Activated naive CD4-positive, alpha-beta T cell treated with anti-CD3 and anti-CD28 coated beads, Interleukin-2, amount 10 ng/mL, durations not matched to agents 7 days and 5 days (primary cell): ENCODE data around the gene PCDHGA1.

ENCODE experiments used
- CTCF ChIA-PET: fragments of 350-600 bp; sonication (Branson Sonifier 250); formaldehyde crosslinking; loops from one replicate; lab custom pipeline; 2021; ENCODE audit warnings: antibody characterized with exemption; lab: Charles Lee
- DNase-seq: peaks from one replicate; pipeline ENCODE4 v3.0.0-alpha.2; 2020
- H3K27ac Mint-ChIP-seq: one replicate; pipeline ENCODE4 v1.8.0; 2021; ENCODE audit warnings: mild to moderate bottlenecking, moderate library complexity, mixed read lengths
- H3K27me3 Mint-ChIP-seq: one replicate; pipeline ENCODE4 v1.8.0; 2021; ENCODE audit warnings: mild to moderate bottlenecking, mixed read lengths
- H3K36me3 Mint-ChIP-seq: one replicate; pipeline ENCODE4 v1.8.0; 2021; ENCODE audit warnings: mixed read lengths
- H3K4me1 Mint-ChIP-seq: one replicate; pipeline ENCODE4 v1.8.0; 2021; ENCODE audit warnings: mixed read lengths
- H3K4me3 Mint-ChIP-seq: one replicate; pipeline ENCODE4 v1.8.0; 2021; ENCODE audit warnings: mild to moderate bottlenecking, moderate library complexity, mixed read lengths
- H3K9me3 Mint-ChIP-seq: one replicate; pipeline ENCODE4 v1.8.0; 2021; ENCODE audit warnings: mixed read lengths

Gene PCDHGA1

GRCh38 chr5:141437221-141437620, 106.9 kb downstream of the PCDHGA1 start:
- no peaks in the 10 kb centered on the region for H3K4me1 Mint-ChIP-seq
- no peak for DNase-seq
- H3K27me3 Mint-ChIP-seq, result peaks cover 11% of the 10 kb centered on the region
- CTCF ChIA-PET, result interaction anchor here (1.0 kb wide), 1 partner anchor 9 kb away, joined by 3 read pairs; no protein-coding TSS in a partner anchor
- peaks cover under 1% of the 10 kb centered on the region for H3K36me3 Mint-ChIP-seq
- peaks cover 6% of the 10 kb centered on the region for H3K9me3 Mint-ChIP-seq
- H3K4me3 Mint-ChIP-seq, result no peak overlapping the region
- H3K27ac Mint-ChIP-seq, result no peak overlapping the region

- H3K4me3 Mint-ChIP-seq, result no peak overlapping the region
- H3K36me3 Mint-ChIP-seq, result no peaks in the 10 kb centered on the region
- H3K27ac Mint-ChIP-seq, result no peak overlapping the region
- H3K9me3 Mint-ChIP-seq, result peaks cover 7% of the 10 kb centered on the region
- no peaks in the 10 kb centered on the region for H3K4me1 Mint-ChIP-seq
- no peaks in the 10 kb centered on the region for H3K27me3 Mint-ChIP-seq
- no peak for DNase-seq
- CTCF ChIA-PET, result interaction anchor here (0.7 kb wide), 1 partner anchor 131 kb away, joined by 3 read pairs; no protein-coding TSS in a partner anchor
Measured at GRCh38 chr5:141439411-141440141, 109.3 kb downstream of the PCDHGA1 start.

GRCh38 chr5:141440341-141440740, 110.0 kb downstream of the PCDHGA1 start:
- DNase-seq, result no peak
- CTCF ChIA-PET, result no interaction called here
- no peaks in the 10 kb centered on the region for H3K36me3 Mint-ChIP-seq
- no peak overlapping the region for H3K27ac Mint-ChIP-seq
- H3K4me3 Mint-ChIP-seq, result no peak overlapping the region
- H3K9me3 Mint-ChIP-seq, result peaks cover 7% of the 10 kb centered on the region
- H3K27me3 Mint-ChIP-seq, result no peaks in the 10 kb centered on the region
- no peaks in the 10 kb centered on the region for H3K4me1 Mint-ChIP-seq

GRCh38 chr5:141441571-141442170, 111.4 kb downstream of the PCDHGA1 start:
- Mint-ChIP-seq H3K9me3 (peaks cover 7% of the 10 kb centered on the region), H3K27me3 (no peaks in the 10 kb centered on the region), H3K27ac (no peak overlapping the region), H3K4me1 (no peaks in the 10 kb centered on the region), H3K36me3 (no peaks in the 10 kb centered on the region), H3K4me3 (no peak overlapping the region)
- DNase-seq, result no peak
- CTCF ChIA-PET, result no interaction called here

DNA sequence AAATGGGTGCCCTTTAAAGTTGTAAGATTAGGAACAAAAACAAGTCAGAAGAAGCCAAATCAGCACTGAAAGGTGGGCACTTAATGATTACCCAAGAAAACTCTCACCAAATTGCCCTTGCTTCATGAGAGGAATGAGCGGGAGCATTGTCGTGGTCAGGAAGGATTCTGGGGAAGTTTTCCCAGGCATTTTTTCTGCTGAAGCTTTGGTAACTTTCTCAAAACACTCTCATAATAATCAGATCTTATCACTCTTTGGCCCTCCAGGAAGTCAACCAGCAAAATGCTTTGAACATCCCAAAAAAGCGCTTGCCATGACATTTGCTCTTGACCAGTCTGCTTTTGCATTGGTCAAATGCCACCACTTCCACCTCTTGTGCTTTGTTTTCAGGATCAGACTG, 135.0 kb downstream of the PCDHGA1 start:
- Mint-ChIP-seq H3K4me1 (no peaks in the 10 kb centered on the region), H3K4me3 (no peak overlapping the region), H3K36me3 (no peaks in the 10 kb centered on the region), H3K9me3 (peaks cover 2% of the 10 kb centered on the region), H3K27ac (no peak overlapping the region), H3K27me3 (no peaks in the 10 kb centered on the region)
- no peak for DNase-seq
- CTCF ChIA-PET, result interaction anchor here (1.1 kb wide), 1 partner anchor 35 kb away, joined by 7 read pairs; the partner anchor contains the start of gene PCDHGA12

- Mint-ChIP-seq H3K36me3 (no peaks in the 10 kb centered on the region), H3K27ac (no peak within 1 kb of the TSS), H3K9me3 (no peaks in the 10 kb centered on the region), H3K27me3 (peaks cover 63% of the 10 kb centered on the region), H3K4me1 (peaks cover 21% of the 10 kb centered on the region), H3K4me3 (peak within 1 kb of the TSS; percentile 73)
- DNase-seq, result peak; percentile 53
- CTCF ChIA-PET, result interaction anchor here (1.4 to 1.9 kb wide), 5 partner anchors 37 to 106 kb away, joined by 3 to 10 read pairs (median 3); partner anchors contain the start of genes PCDHGA11 and PCDHGB3
Measured at GRCh38 chr5:141475625-141476131, 145.4 kb downstream of the PCDHGA1 start, which contains the start of gene PCDHGC3. Gene PCDHGC3, plus strand, starts transcription at chr5:141475966. Its CDS starts 151 bp downstream, at chr5:141476117.

DNA sequence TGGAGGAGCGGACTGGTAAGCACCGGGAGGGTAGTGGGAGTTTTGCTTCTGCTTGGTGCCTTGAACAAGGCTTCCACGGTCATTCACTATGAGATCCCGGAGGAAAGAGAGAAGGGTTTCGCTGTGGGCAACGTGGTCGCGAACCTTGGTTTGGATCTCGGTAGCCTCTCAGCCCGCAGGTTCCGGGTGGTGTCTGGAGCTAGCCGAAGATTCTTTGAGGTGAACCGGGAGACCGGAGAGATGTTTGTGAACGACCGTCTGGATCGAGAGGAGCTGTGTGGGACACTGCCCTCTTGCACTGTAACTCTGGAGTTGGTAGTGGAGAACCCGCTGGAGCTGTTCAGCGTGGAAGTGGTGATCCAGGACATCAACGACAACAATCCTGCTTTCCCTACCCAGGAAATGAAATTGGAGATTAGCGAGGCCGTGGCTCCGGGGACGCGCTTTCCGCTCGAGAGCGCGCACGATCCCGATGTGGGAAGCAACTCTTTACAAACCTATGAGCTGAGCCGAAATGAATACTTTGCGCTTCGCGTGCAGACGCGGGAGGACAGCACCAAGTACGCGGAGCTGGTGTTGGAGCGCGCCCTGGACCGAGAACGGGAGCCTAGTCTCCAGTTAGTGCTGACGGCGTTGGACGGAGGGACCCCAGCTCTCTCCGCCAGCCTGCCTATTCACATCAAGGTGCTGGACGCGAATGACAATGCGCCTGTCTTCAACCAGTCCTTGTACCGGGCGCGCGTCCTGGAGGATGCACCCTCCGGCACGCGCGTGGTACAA, 146.0 kb downstream of the PCDHGA1 start:
- peak; percentile 26 for DNase-seq
- H3K27me3 Mint-ChIP-seq, result peaks cover 66% of the 10 kb centered on the region
- CTCF ChIA-PET, result interaction anchor here (0.6 to 1.9 kb wide), 7 partner anchors 9 to 112 kb away, joined by 3 to 10 read pairs (median 3); partner anchors contain the start of genes PCDHGB3, PCDHGB6 and PCDHGC4
- no peaks in the 10 kb centered on the region for H3K36me3 Mint-ChIP-seq
- H3K27ac Mint-ChIP-seq, result no peak overlapping the region
- peak overlapping the region; percentile 73 for H3K4me3 Mint-ChIP-seq
- H3K9me3 Mint-ChIP-seq, result no peaks in the 10 kb centered on the region
- peaks cover 21% of the 10 kb centered on the region for H3K4me1 Mint-ChIP-seq

- H3K9me3 Mint-ChIP-seq, result no peaks in the 10 kb centered on the region
- DNase-seq, result no peak
- peaks cover 70% of the 10 kb centered on the region for H3K27me3 Mint-ChIP-seq
- H3K4me3 Mint-ChIP-seq, result peak overlapping the region; percentile 73
- H3K36me3 Mint-ChIP-seq, result no peaks in the 10 kb centered on the region
- CTCF ChIA-PET, result interaction anchor here (0.7 to 1.8 kb wide), 4 partner anchors 8 to 278 kb away, joined by 3 to 6 read pairs (median 3); partner anchors contain the start of genes PCDHB11, PCDHGB3 and PCDHGC4
- H3K27ac Mint-ChIP-seq, result no peak overlapping the region
- peaks cover 21% of the 10 kb centered on the region for H3K4me1 Mint-ChIP-seq
Measured at GRCh38 chr5:141477044-141477575, 146.8 kb downstream of the PCDHGA1 start.

- DNase-seq, result no peak
- CTCF ChIA-PET, result interaction anchor here (0.5 to 1.4 kb wide), 3 partner anchors 35 to 278 kb away, joined by 3 read pairs; partner anchors contain the start of gene PCDHB11
- Mint-ChIP-seq H3K4me3 (no peak overlapping the region), H3K36me3 (no peaks in the 10 kb centered on the region), H3K27ac (no peak overlapping the region), H3K27me3 (peaks cover 73% of the 10 kb centered on the region), H3K4me1 (peaks cover 21% of the 10 kb centered on the region), H3K9me3 (no peaks in the 10 kb centered on the region)
Measured at GRCh38 chr5:141477815-141478214, 147.5 kb downstream of the PCDHGA1 start.

- CTCF ChIA-PET, result interaction anchor here (0.6 to 1.4 kb wide), 3 partner anchors 34 to 86 kb away, joined by 3 to 4 read pairs (median 3); partner anchors contain the start of gene PCDHGA12
- Mint-ChIP-seq H3K4me1 (peaks cover 21% of the 10 kb centered on the region), H3K9me3 (no peaks in the 10 kb centered on the region), H3K36me3 (no peaks in the 10 kb centered on the region), H3K4me3 (no peak overlapping the region), H3K27me3 (peaks cover 78% of the 10 kb centered on the region), H3K27ac (no peak overlapping the region)
- no peak for DNase-seq
Measured at GRCh38 chr5:141478321-141478945, 148.1 kb downstream of the PCDHGA1 start.

- Mint-ChIP-seq H3K36me3 (no peaks in the 10 kb centered on the region), H3K4me1 (peaks cover 21% of the 10 kb centered on the region), H3K4me3 (no peak overlapping the region), H3K9me3 (no peaks in the 10 kb centered on the region), H3K27ac (no peak overlapping the region), H3K27me3 (peaks cover 82% of the 10 kb centered on the region)
- DNase-seq, result no peak
- CTCF ChIA-PET, result interaction anchor here (0.6 to 1.4 kb wide), 2 partner anchors 84 to 723 kb away, joined by 3 read pairs; no protein-coding TSS in a partner anchor
Measured at GRCh38 chr5:141479776-141480175, 149.5 kb downstream of the PCDHGA1 start.

- no peaks in the 10 kb centered on the region for H3K4me1 Mint-ChIP-seq
- no peak overlapping the region for H3K27ac Mint-ChIP-seq
- DNase-seq, result no peak
- CTCF ChIA-PET, result interaction anchor here (1.0 to 2.5 kb wide), 5 partner anchors 28 to 78 kb away, joined by 3 to 11 read pairs (median 4); partner anchors contain the start of gene PCDHGA12
- peaks cover 83% of the 10 kb centered on the region for H3K27me3 Mint-ChIP-seq
- H3K9me3 Mint-ChIP-seq, result no peaks in the 10 kb centered on the region
- H3K4me3 Mint-ChIP-seq, result no peak overlapping the region
- no peaks in the 10 kb centered on the region for H3K36me3 Mint-ChIP-seq
Measured at GRCh38 chr5:141483902-141484301, 153.6 kb downstream of the PCDHGA1 start.

DNA sequence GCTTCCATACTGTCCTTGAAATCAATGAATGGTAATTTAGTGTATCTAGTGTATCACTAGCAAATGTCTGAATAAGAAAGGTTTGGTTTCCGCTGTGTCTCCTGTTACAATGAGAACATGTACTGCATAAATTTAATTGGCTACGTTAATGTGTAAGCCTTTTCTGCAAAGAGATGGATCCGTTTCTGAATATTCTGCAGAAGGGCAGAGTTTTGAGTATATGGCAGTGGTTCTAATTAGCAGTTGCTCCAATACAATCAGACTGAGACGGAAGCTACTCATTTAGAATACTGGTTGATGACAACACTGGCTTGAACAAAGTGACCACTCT, 154.0 kb downstream of the PCDHGA1 start:
- H3K27ac Mint-ChIP-seq, result no peak overlapping the region
- no peaks in the 10 kb centered on the region for H3K4me1 Mint-ChIP-seq
- H3K9me3 Mint-ChIP-seq, result no peaks in the 10 kb centered on the region
- H3K36me3 Mint-ChIP-seq, result no peaks in the 10 kb centered on the region
- CTCF ChIA-PET, result interaction anchor here (1.0 to 2.5 kb wide), 2 partner anchors 28 to 79 kb away, joined by 4 to 11 read pairs; no protein-coding TSS in a partner anchor
- no peak for DNase-seq
- no peak overlapping the region for H3K4me3 Mint-ChIP-seq
- peaks cover 84% of the 10 kb centered on the region for H3K27me3 Mint-ChIP-seq
